Brain microvascular endothelial cell (primary cell): ENCODE data around the gene MTX1.
A peak's percentile ranks its signal among the peaks of the same experiment; 100 is the strongest.
"Not testable (repeated sequence)": the region's sequence is repeated elsewhere in the genome, so short reads cannot be mapped to it uniquely, and the experiment has no call there.

ENCODE experiments used
- DNase-seq: peaks from one replicate; pipeline ENCODE4 v3.0.0-alpha.2; 2020
- H3K27ac ChIP-seq: fragments of 250-450 bp; sonication (Bioruptor Pico); 2 replicates; pipeline ENCODE4 v1.5.1; 2020; ENCODE audit warnings: mild to moderate bottlenecking, moderate library complexity
- H3K27me3 ChIP-seq: fragments of 250-450 bp; sonication (Bioruptor Pico); replicated peaks from 2 replicates; pipeline ENCODE4 v1.5.1; 2020; ENCODE audit warnings: mild to moderate bottlenecking
- H3K36me3 ChIP-seq: fragments of 250-450 bp; sonication (Bioruptor Pico); replicated peaks from 2 replicates; pipeline ENCODE4 v1.5.1; 2020; ENCODE audit warnings: mild to moderate bottlenecking
- H3K4me3 ChIP-seq: 2 replicates; pipeline ENCODE4 v1.5.1; 2011; ENCODE audit warnings: low read depth, mild to moderate bottlenecking, control low read depth, low read length, moderate library complexity
- CTCF ChIP-seq: IDR thresholded peaks from 2 replicates; pipeline ENCODE4 v1.5.1; 2011; ENCODE audit warnings: low read depth, mild to moderate bottlenecking, moderate library complexity, low read length, control low read depth, inconsistent platforms; ENCODE audit errors: missing control alignments
- in situ Hi-C: cut with HindIII; loops from 2 replicates; pipeline ENCODE4 v1.10.0; 2017; ENCODE audit warnings: low sequenced_read_pairs, low pct_ligation_motif_present

MTX1 gene

GRCh38 chr1:155208541-155209311, at the start of gene MTX1:
Gene MTX1, plus strand, starts transcription at chr1:155208695. Its CDS starts 110 bp downstream, at chr1:155208805.
- in situ Hi-C loops, result no loop called here
- Histone ChIP-seq H3K4me3 (peak within 1 kb of the TSS; percentile 98), H3K27ac (peak within 1 kb of the TSS; percentile 100), H3K36me3 (peaks cover 6% of the 10 kb centered on the region), H3K27me3 (no peaks in the 10 kb centered on the region)
- peak; percentile 89 for DNase-seq
- no peak for TF ChIP-seq CTCF

DNA sequence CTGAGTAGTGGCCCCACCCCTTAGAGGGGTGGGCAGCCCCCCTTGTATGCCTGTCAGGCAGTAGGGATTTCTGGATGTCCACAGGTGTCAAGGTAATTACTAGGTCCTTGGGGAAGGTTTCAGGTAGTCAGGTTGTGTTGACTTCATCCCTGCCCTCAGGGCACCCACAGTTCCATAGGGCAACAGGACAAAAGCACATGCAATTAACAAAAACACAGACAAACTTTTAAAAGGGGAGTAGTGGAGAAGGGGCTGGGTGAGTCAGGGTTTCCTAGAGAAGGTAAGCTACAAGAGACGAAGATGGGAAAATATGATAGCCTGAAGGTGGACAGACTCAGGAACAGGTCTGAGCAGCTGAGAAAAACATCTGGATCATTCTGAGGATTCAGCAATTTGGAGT, 49.5 kb upstream of the MTX1 start:
- TF ChIP-seq CTCF, result no peak
- Histone ChIP-seq H3K27ac (no peak overlapping the region), H3K36me3 (no peaks in the 10 kb centered on the region), H3K27me3 (no peaks in the 10 kb centered on the region), H3K4me3 (no peak overlapping the region)
- in situ Hi-C loops, result no loop called here
- no peak for DNase-seq

GRCh38 chr1:155160128-155160527, 48.4 kb upstream of the MTX1 start:
- TF ChIP-seq CTCF, result no peak
- Histone ChIP-seq H3K27me3 (no peaks in the 10 kb centered on the region), H3K4me3 (no peak overlapping the region), H3K36me3 (no peaks in the 10 kb centered on the region), H3K27ac (no peak overlapping the region)
- in situ Hi-C loops, result loop anchor here (10.0 kb wide), 1 partner anchor 45 kb away; no protein-coding TSS in a partner anchor
- DNase-seq, result no peak

GRCh38 chr1:155162631-155163030, 45.9 kb upstream of the MTX1 start:
- in situ Hi-C loops, result loop anchor here (10.0 kb wide), 1 partner anchor 48 kb away; no protein-coding TSS in a partner anchor
- not testable (repeated sequence) for H3K27ac ChIP-seq, H3K4me3 ChIP-seq, H3K27me3 ChIP-seq, DNase-seq, H3K36me3 ChIP-seq

DNA sequence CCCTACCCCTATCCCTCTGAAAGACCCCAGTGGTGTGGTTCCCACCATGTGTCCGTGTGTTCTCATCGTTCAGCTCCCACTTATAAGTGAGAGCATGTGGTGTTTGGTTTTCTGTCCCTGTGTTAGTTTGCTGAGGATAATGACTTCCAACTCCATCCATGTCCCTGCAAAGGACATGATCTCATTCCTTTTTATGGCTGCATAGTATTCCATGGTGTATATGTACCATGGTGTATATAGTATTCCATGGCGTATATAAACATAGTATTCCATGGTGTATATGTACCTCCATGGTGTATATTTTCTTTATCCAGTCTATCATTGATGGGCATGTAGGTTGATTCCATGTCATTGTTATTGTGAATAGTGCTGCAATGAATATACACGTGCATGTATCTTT, 44.7 kb upstream of the MTX1 start:
- H3K4me3 ChIP-seq, DNase-seq, H3K36me3 ChIP-seq, H3K27ac ChIP-seq, H3K27me3 ChIP-seq: not testable (repeated sequence)
- in situ Hi-C loops, result loop anchor here (10.0 kb wide), 1 partner anchor 49 kb away; no protein-coding TSS in a partner anchor

- H3K27ac ChIP-seq, H3K4me3 ChIP-seq, H3K27me3 ChIP-seq, H3K36me3 ChIP-seq, DNase-seq: not testable (repeated sequence)
- in situ Hi-C loops, result loop anchor here (10.0 kb wide), 1 partner anchor 50 kb away; no protein-coding TSS in a partner anchor
Measured at GRCh38 chr1:155164625-155165024, 43.9 kb upstream of the MTX1 start.

DNA sequence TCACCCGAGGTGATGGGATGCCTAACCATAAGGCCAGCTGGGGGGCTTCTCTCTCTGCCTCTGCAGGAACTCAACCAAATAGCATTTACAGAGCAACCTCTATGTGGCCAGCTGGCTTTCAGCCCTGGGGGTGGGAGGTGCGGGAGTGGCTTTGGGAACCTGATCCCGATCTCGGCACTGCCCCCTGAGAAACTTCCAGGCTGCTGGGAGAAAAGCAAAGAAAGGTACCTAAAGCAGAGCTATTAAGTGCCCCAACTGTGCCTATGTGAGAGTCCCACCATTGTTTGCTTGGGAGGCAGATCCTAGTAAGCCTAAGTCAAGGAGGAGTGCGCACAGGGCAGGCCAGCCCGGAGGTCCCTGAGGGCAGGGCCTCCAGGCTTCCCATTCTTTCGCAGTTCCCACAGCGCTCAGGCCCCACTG, 42.4 kb upstream of the MTX1 start:
- no peaks in the 10 kb centered on the region for H3K27me3 ChIP-seq
- no peak for TF ChIP-seq CTCF
- H3K27ac ChIP-seq, result no peak overlapping the region
- peaks cover 7% of the 10 kb centered on the region for H3K36me3 ChIP-seq
- no peak for DNase-seq
- no peak overlapping the region for H3K4me3 ChIP-seq
- in situ Hi-C loops, result loop anchor here (10.0 kb wide), 1 partner anchor 51 kb away; no protein-coding TSS in a partner anchor
